ENCODE results near the gene MAPKAP1.

The MAPKAP1 gene

GRCh38 chr9:125674981-125675973 lies 31.7 kb downstream of the MAPKAP1 start:
- DNase-seq (ENCODE audit: low read depth) = no peak

DNA sequence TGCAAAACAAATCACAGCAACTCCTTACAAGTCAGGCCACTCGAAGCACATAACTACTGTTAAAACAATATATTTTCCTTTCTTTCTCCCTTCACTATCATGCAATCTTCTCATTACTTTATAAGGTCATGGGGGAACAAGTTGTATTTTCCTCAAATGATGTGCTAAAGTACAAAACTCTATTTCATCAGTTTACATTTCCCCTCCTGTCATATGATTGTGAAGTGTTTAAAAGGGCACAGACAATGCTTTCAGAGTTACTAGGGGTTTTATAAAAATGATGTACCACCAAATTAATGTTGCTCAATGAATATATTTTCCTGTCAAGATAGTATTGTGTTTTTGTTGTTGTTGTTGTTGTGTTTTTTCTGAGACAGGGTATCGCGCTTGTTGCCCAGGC lies 34.1 kb downstream of the MAPKAP1 start:
- DNase-seq (ENCODE audit: low read depth) = no peak

- no peak for DNase-seq (ENCODE audit: low read depth)
Observed at GRCh38 chr9:125663127-125663526, 43.9 kb downstream of the MAPKAP1 start.

GRCh38 chr9:125660557-125660956 lies 46.5 kb downstream of the MAPKAP1 start:
- DNase-seq (ENCODE audit: low read depth) = no peak

GRCh38 chr9:125659954-125660353 lies 47.1 kb downstream of the MAPKAP1 start:
- DNase-seq (ENCODE audit: low read depth) = no peak

- no peak for DNase-seq (ENCODE audit: low read depth)
Observed at GRCh38 chr9:125659201-125659840, 47.7 kb downstream of the MAPKAP1 start.

GRCh38 chr9:125656560-125656959 lies 50.4 kb downstream of the MAPKAP1 start:
- DNase-seq (ENCODE audit: low read depth) = no peak

- no peak for DNase-seq (ENCODE audit: low read depth)
Observed at GRCh38 chr9:125655691-125656410, 51.2 kb downstream of the MAPKAP1 start.

GRCh38 chr9:125655066-125655633 lies 51.9 kb downstream of the MAPKAP1 start:
- DNase-seq (ENCODE audit: low read depth) = no peak

DNA sequence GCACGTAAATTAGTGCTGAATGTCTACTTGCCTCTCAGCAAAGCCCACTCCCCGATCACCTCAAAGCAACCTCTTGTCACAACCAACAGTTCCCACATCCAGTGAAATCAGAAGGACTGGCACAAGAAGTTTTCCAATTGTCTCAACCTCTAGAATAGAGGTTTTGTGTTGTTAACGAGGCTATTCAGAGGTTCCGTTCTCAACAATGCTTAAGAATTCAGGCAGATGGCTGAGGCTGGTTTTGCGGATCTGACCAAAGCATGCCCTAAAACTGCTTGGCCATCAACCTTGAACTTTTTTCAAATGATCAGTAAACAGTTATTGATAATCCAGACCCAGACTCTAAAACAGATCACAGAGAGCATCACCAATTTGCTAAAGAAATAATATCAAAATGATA lies 52.9 kb downstream of the MAPKAP1 start:
- DNase-seq (ENCODE audit: low read depth) = no peak

GRCh38 chr9:125653325-125653724 lies 53.7 kb downstream of the MAPKAP1 start:
- no peak for DNase-seq (ENCODE audit: low read depth)

DNA sequence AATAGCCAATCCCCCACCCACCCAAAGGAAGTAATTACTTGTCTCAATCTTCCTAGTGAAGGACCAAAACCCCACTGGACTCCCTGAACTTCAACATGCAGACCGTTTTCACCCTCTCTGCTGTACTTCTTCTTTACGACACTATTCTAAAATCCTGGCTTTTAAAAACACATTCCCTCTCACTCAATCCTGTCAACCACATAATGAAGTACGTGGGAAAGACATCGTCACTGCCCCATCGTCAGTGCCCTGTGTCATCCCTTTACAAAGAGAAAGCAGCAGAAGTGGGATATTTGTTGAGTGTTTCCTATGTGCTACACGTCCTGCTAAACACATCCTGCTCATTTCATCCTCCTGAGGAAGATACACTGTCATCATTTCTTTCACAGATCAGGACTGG lies 54.2 kb downstream of the MAPKAP1 start:
- no peak for DNase-seq (ENCODE audit: low read depth)

GRCh38 chr9:125652233-125652594 lies 54.8 kb downstream of the MAPKAP1 start:
- no peak for DNase-seq (ENCODE audit: low read depth)

- no peak for DNase-seq (ENCODE audit: low read depth)
Observed at GRCh38 chr9:125651576-125652232, 55.3 kb downstream of the MAPKAP1 start.

- no peak for DNase-seq (ENCODE audit: low read depth)
Observed at GRCh38 chr9:125650271-125650737, 56.7 kb downstream of the MAPKAP1 start.

DNA sequence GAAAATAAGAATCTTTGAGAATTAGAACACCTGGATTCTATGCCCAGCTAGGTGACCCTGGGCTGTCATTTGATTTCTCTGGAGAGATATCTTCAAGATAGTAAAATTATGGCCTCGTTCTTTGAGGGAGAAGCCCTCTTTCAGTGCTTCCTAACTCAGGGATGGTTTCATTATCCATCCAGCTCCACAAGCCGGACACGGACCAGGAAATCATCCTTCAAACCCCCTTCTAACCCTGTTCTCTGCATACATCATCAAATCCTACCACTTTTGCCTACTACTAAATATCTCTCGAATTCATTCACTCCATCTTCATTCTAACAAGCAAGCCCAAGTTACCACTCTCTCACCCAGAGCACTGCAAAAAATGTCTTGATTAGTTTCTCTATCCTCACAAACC lies 57.2 kb downstream of the MAPKAP1 start:
- DNase-seq (ENCODE audit: low read depth) = no peak

DNA sequence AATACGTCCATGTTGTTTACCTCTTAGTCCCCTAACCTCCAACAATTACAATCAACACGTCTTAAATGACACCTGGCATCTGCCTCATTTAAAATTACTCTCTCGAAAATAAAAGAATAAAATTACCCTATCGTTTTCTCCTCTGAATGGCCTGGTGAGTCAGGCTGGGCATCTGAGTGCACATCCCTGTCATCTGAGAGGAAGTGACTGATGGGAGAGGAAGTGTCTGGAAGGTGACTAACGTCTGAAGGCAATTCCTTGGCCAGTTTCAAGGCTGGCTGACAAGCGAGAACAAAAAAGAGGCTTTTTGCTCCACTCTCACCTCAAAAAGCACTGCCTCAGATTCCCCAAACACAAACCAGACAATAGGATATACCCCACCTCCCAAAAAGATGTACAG lies 57.7 kb downstream of the MAPKAP1 start:
- DNase-seq (ENCODE audit: low read depth) = no peak

DNA sequence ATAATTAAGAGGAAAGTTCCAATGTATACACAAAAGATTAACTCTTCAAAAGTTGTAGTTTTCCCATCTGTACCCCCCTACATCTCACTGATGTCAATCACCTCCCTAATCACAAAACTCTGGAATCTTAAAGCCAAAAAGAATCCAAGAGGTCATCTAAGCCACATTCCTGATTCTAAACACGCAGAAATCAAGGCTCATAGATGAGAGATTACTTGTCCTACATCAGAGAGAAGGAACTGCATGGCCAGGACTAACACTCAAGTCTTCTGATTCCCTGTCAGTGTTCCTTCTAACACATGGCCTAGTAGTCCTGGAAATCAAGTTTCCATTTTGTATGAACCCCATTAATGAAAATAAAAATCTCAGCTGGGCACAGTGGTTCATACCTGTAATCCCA lies 58.7 kb downstream of the MAPKAP1 start:
- DNase-seq (ENCODE audit: low read depth) = no peak

GRCh38 chr9:125646621-125647100 lies 60.3 kb downstream of the MAPKAP1 start:
- DNase-seq (ENCODE audit: low read depth) = no peak

DNA sequence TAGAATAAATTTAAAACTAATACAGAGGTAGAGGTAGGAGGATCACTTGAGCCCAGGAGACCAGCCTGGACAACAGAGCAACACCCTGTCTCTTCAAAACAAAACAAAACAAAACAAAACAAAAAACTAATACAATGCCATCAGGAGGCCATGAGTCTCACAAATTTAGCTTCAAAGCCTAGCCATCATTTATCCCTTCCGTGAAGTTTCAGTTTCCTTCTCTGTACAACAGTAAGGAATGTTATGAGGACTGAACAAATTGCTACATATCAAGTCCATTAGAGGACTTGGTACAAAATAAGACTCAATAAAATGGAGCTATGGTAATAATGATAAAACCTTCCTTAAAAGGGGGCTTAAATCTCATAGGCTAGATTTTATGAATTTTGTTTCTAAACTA lies 60.8 kb downstream of the MAPKAP1 start:
- DNase-seq (ENCODE audit: low read depth) = no peak

DNA sequence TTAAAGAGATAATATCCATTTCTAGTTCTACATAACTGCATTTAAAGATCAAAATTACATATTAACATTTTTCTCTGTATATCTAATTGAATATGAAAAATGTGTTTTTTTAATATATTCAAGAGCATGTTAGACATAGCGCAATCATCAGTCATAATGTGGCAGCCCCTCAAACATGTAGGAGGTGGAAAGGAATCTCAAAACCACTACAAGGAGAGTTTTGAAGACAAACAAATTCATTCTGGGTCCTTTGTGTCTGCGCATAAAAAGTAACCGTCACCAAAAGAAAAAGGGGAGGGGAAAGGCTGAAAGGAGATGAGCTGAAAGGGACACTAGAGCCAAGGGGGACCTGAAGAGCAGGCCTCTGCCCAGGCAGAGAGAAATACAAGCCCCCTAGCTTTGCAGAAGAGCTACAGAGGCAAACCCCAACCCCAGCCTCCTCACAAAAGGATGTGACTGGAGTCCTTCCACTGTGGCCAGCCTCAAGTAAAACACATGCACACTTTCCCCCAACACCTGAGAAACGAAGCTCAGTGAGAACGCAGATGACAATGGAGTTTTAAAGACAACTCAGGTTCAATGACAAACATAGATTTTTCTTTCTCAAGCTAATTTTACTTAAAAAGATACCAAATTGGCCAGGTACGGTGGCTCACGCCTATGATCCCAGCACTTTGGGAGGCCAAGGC lies 62.0 kb downstream of the MAPKAP1 start:
- no peak for DNase-seq (ENCODE audit: low read depth)
